Kidney (tissue), 22 donors: ENCODE results near the gene ATAT1. TPM values are rescaled to one million over a fixed set of nuclear protein-coding genes. Genes with fewer than 3 reads are reported as not detected.

ENCODE experiments used
- DNase-seq, 5 donors: peaks; one replicate each; pipeline ENCODE4 v3.0.0-alpha.2; 2013 to 2020
- FAIRE-seq: peaks from 2 replicates; lab custom pipeline; 2012; peaks lifted over from hg19 to GRCh38; lab: Jason Lieb, UNC
- H3K27ac ChIP-seq, 2 donors: one replicate each; pipeline ENCODE4 v1.7.0; 2013; ENCODE audit warnings: low read depth in 2 of 2, low read length in 2 of 2, inconsistent platforms in 1 of 2
- H3K27me3 ChIP-seq: one replicate; pipeline ENCODE4 v1.7.1; 2013; ENCODE audit warnings: low read length, inconsistent platforms; ENCODE audit not compliant: control insufficient read depth, insufficient read depth
- H3K36me3 ChIP-seq, 3 donors: one replicate each; pipeline versions ENCODE4 v1.7.0 to v1.7.1; 2013; ENCODE audit warnings: low read length in 3 of 3, control low read depth in 1 of 3, inconsistent platforms in 1 of 3; ENCODE audit not compliant: insufficient read depth in 3 of 3, control insufficient read depth in 2 of 3
- H3K4me1 ChIP-seq, 3 donors: one replicate each; pipeline versions ENCODE4 v1.7.0 to v1.7.1; 2013; ENCODE audit warnings: low read length in 3 of 3, inconsistent platforms in 1 of 3, low read depth in 1 of 3; ENCODE audit not compliant: control insufficient read depth in 2 of 3, insufficient read depth in 2 of 3
- H3K4me3 ChIP-seq, 3 donors: one replicate each; pipeline versions ENCODE4 v1.7.0 to v1.8.1; 2013; ENCODE audit warnings: low read length in 3 of 3, control low read depth in 1 of 3, inconsistent platforms in 1 of 3
- H3K9ac ChIP-seq, 3 donors: one replicate each; pipeline versions ENCODE4 v1.7.0 to v1.7.1; 2013; ENCODE audit warnings: low read length in 3 of 3, control low read depth in 1 of 3, inconsistent platforms in 1 of 3
- H3K9me3 ChIP-seq, 3 donors: one replicate each; pipeline versions ENCODE4 v1.7.0 to v1.7.1; 2013; ENCODE audit warnings: low read length in 3 of 3, control low read depth in 1 of 3, inconsistent platforms in 1 of 3; ENCODE audit not compliant: control insufficient read depth in 2 of 3, insufficient read depth in 1 of 3
- CTCF ChIP-seq: IDR thresholded peaks from 3 replicates; pipeline ENCODE4 v1.5.1; 2012; ENCODE audit warnings: mild to moderate bottlenecking, moderate library complexity, borderline replicate concordance; ENCODE audit not compliant: insufficient read depth; ENCODE audit errors: extremely low read depth
- intact Hi-C: fragments of 100-400 bp; cut with DNase I; formaldehyde crosslinking; loops from one replicate; pipeline ENCODE4 v1.11.1; 2022
- long read RNA-seq, 10 donors: library from polyadenylated mRNA in 1 of 10; unstranded in 1 of 10; transcript quantifications; one replicate each; pipeline ENCODE4 v2.0.0 and lab custom pipeline, GENCODE V29; 2021 to 2026
- polyA plus RNA-seq: library from polyadenylated mRNA; stranded (reverse); fragments of 350-450 nt; fragmentation: Illumina TruSeq; extraction: RNeasy Lipid Tissue Mini Kit (QIAGEN cat#74804); gene quantifications from one replicate; pipeline ENCODE4 v1.2.3, GENCODE V29; 2014; ENCODE audit warnings: low read depth, low replicate concordance; ENCODE audit not compliant: insufficient read depth
- total RNA-seq: library from RNA; stranded (reverse); fragmentation: NEBNext Ultra II Directional; extraction: Animal tissue kit (Norgen Biotek cat#: 25700); gene quantifications from one replicate; pipeline ENCODE4 v1.2.1, GENCODE V29; 2021
- donor health status: control.
- donor health status: control.
- donor health status: control.
- donor health status: control.
- donor health status: control.
- donor health status: DM: yes; HTN: yes; CAD: no.
- donor health status: Normal renal cell carcinoma (clear cell type).

ATAT1 gene
- total RNA-seq (10.4 TPM), polyA plus RNA-seq (12.4 TPM)
- long read RNA-seq, donor 1, partial matches to known transcripts: 71 of 130 reads
- long read RNA-seq, donor 1, other reads (novel, unspliced or antisense): 51 of 130 reads
- long read RNA-seq, donor 2, partial matches to known transcripts: 0 of 12 reads
- long read RNA-seq, donor 2, other reads (novel, unspliced or antisense): 5 of 12 reads
- long read RNA-seq, donor 3, partial matches to known transcripts: 5 of 5 reads
- long read RNA-seq, donor 3, other reads (novel, unspliced or antisense): 0 of 5 reads
- long read RNA-seq, donor 4, partial matches to known transcripts: 5 of 9 reads
- long read RNA-seq, donor 4, other reads (novel, unspliced or antisense): 0 of 9 reads
- long read RNA-seq, donor 5, partial matches to known transcripts: 0 of 1 reads
- long read RNA-seq, donor 5, other reads (novel, unspliced or antisense): 0 of 1 reads
- long read RNA-seq, donor 6, partial matches to known transcripts: 0 of 2 reads
- long read RNA-seq, donor 6, other reads (novel, unspliced or antisense): 0 of 2 reads
- long read RNA-seq, donor 7, partial matches to known transcripts: 3 of 9 reads
- long read RNA-seq, donor 7, other reads (novel, unspliced or antisense): 3 of 9 reads
- long read RNA-seq, donor 8, partial matches to known transcripts: 6 of 10 reads
- long read RNA-seq, donor 8, other reads (novel, unspliced or antisense): 0 of 10 reads
- long read RNA-seq, donor 9, partial matches to known transcripts: 0 of 6 reads
- long read RNA-seq, donor 9, other reads (novel, unspliced or antisense): 0 of 6 reads
- long read RNA-seq, donor 10, partial matches to known transcripts: 0 of 6 reads
- long read RNA-seq, donor 10, other reads (novel, unspliced or antisense): 0 of 6 reads

GRCh38 chr6:30626484-30627366 lies at the start of gene ATAT1:
Gene ATAT1, plus strand, starts transcription at chr6:30626874.
- H3K27ac ChIP-seq: peak within 1 kb of the TSS; percentile 89 to 92
- H3K9me3 ChIP-seq: no peaks in the 10 kb centered on the region
- peaks cover 14 to 19% (median 14%) of the 10 kb centered on the region in 3 donors for H3K36me3 ChIP-seq
- no peaks in the 10 kb centered on the region for H3K27me3 ChIP-seq
- intact Hi-C loops: no loop called here
- H3K9ac ChIP-seq: peak within 1 kb of the TSS; percentile 61 to 87 (median 85)
- peaks cover 0 to 11% (median 4%) of the 10 kb centered on the region in 3 donors for H3K4me1 ChIP-seq
- peak; percentile 50 for TF ChIP-seq CTCF
- FAIRE-seq (no peak), DNase-seq (peak; percentile 88 to 96 (median 93))
- peak within 1 kb of the TSS; percentile 75 to 87 (median 85) for H3K4me3 ChIP-seq

- TF ChIP-seq CTCF: no peak
- peaks cover 12 to 46% (median 30%) of the 10 kb centered on the region in 3 donors for H3K36me3 ChIP-seq
- intact Hi-C loops: no loop called here
Observed at GRCh38 chr6:30578051-30578450, 48.6 kb upstream of the ATAT1 start.

GRCh38 chr6:30583921-30584320 lies 42.8 kb upstream of the ATAT1 start:
- no peak overlapping the region for H3K4me3 ChIP-seq
- DNase-seq: peak in 1 of 5 donors; percentile 17
- H3K9ac ChIP-seq: no peak overlapping the region
- TF ChIP-seq CTCF: no peak
- H3K9me3 ChIP-seq: no peaks in the 10 kb centered on the region
- no peak overlapping the region for H3K27ac ChIP-seq
- H3K4me1 ChIP-seq: no peaks in the 10 kb centered on the region
- H3K36me3 ChIP-seq: peaks cover 12 to 70% (median 50%) of the 10 kb centered on the region in 3 donors
- H3K27me3 ChIP-seq: no peaks in the 10 kb centered on the region
- intact Hi-C loops: no loop called here
- no peak for FAIRE-seq

More at GRCh38 chr6:30578051-30578450, 48.6 kb upstream of the ATAT1 start:
- no peaks in the 10 kb centered on the region for H3K27me3 ChIP-seq
- no peaks in the 10 kb centered on the region for H3K9me3 ChIP-seq
- peaks cover 0 to 8% (median 7%) of the 10 kb centered on the region in 3 donors for H3K4me1 ChIP-seq
- no peak overlapping the region for H3K4me3 ChIP-seq
- DNase-seq: no peak
- no peak overlapping the region for H3K9ac ChIP-seq
- FAIRE-seq: no peak
- H3K27ac ChIP-seq: no peak overlapping the region
